NCI-H2196 (cell line): ENCODE data around the gene PSORS1C1.
A peak's percentile ranks its signal among the peaks of the same experiment; 100 is the strongest.
"Not testable (repeated sequence)": the region's sequence is repeated elsewhere in the genome, so short reads cannot be mapped to it uniquely, and the experiment has no call there.

Experiments
- DNase-seq: peaks from one replicate; lab custom pipeline; 2025; ENCODE audit not compliant: unreplicated experiment; lab: John Stamatoyannopoulos, UW

Gene PSORS1C1

GRCh38 chr6:31157513-31158139 lies 43.0 kb downstream of the PSORS1C1 start, which contains the start of gene CCHCR1:
Gene CCHCR1 (minus strand): TSS chr6:31157802. CDS start chr6:31157600, 202 bp downstream.
- no peak for DNase-seq

- peak; percentile 98 for DNase-seq
Observed at GRCh38 chr6:31158140-31158862, 43.7 kb downstream of the PSORS1C1 start, which contains the start of gene TCF19. Gene TCF19 (plus strand): TSS chr6:31158589. CDS start chr6:31159470, 881 bp downstream.

- no peak for DNase-seq
Observed at GRCh38 chr6:31158863-31159855, 44.6 kb downstream of the PSORS1C1 start.

- no peak for DNase-seq
Observed at GRCh38 chr6:31161216-31162126, 46.9 kb downstream of the PSORS1C1 start.

GRCh38 chr6:31162463-31163165 lies 48.0 kb downstream of the PSORS1C1 start:
- no peak for DNase-seq

GRCh38 chr6:31163922-31164321 lies 49.3 kb downstream of the PSORS1C1 start:
- no peak for DNase-seq

GRCh38 chr6:31164475-31165063 lies 50.0 kb downstream of the PSORS1C1 start:
- DNase-seq, result not testable (repeated sequence)

GRCh38 chr6:31165064-31165832 lies 50.6 kb downstream of the PSORS1C1 start:
- not testable (repeated sequence) for DNase-seq

- no peak for DNase-seq
Observed at GRCh38 chr6:31165986-31166385, 51.4 kb downstream of the PSORS1C1 start.

- no peak for DNase-seq
Observed at GRCh38 chr6:31168606-31169005, 54.0 kb downstream of the PSORS1C1 start.

- DNase-seq, result no peak
Observed at GRCh38 chr6:31169123-31169857, 54.7 kb downstream of the PSORS1C1 start.

- not testable (repeated sequence) for DNase-seq
Observed at GRCh38 chr6:31169858-31170599, 55.4 kb downstream of the PSORS1C1 start.

- no peak for DNase-seq
Observed at GRCh38 chr6:31170600-31170881, 55.9 kb downstream of the PSORS1C1 start, which contains the start of gene POU5F1. Gene POU5F1 (minus strand): TSS chr6:31170682. CDS start chr6:31170620, 62 bp downstream.

GRCh38 chr6:31170987-31171671 lies 56.5 kb downstream of the PSORS1C1 start:
- DNase-seq, result no peak

- DNase-seq, result no peak
Observed at GRCh38 chr6:31171931-31172905, 57.6 kb downstream of the PSORS1C1 start.
